Endodermal cell (in vitro differentiated cells): ENCODE results near the gene UCN2. TPM values are rescaled to one million over a fixed set of nuclear protein-coding genes. Genes with fewer than 3 reads are reported as not detected.

Source experiments
- DNase-seq: peaks from one replicate; pipeline ENCODE4 v3.0.0-alpha.2; 2017
- H3K27ac ChIP-seq: 2 replicates; pipeline ENCODE4 v1.5.1; 2013; ENCODE audit warnings: mild to moderate bottlenecking, low read depth, low read length, moderate library complexity
- H3K27me3 ChIP-seq: 2 replicates; pipeline ENCODE4 v1.6.1; 2013; ENCODE audit warnings: mild to moderate bottlenecking, low read length, moderate library complexity; ENCODE audit not compliant: insufficient read depth, control insufficient read depth, poor library complexity, severe bottlenecking
- H3K36me3 ChIP-seq: 2 replicates; pipeline ENCODE4 v1.7.0; 2013; ENCODE audit warnings: mild to moderate bottlenecking, low read length, moderate library complexity; ENCODE audit not compliant: control insufficient read depth, insufficient read depth
- H3K4me1 ChIP-seq: one replicate; pipeline ENCODE4 v1.7.0; 2013; ENCODE audit warnings: low read length; ENCODE audit not compliant: control insufficient read depth, insufficient read depth
- H3K4me3 ChIP-seq: 2 replicates; pipeline ENCODE4 v1.5.1; 2013; ENCODE audit warnings: mild to moderate bottlenecking, low read length, moderate library complexity
- H3K9ac ChIP-seq: 2 replicates; pipeline ENCODE4 v1.6.1; 2013; ENCODE audit warnings: mild to moderate bottlenecking, low read length, moderate library complexity; ENCODE audit not compliant: poor library complexity, severe bottlenecking; ENCODE audit errors: extremely low read depth
- H3K9me3 ChIP-seq: 2 replicates; pipeline ENCODE4 v1.6.1; 2013; ENCODE audit warnings: mild to moderate bottlenecking, low read length, moderate library complexity; ENCODE audit not compliant: control insufficient read depth
- H3K27ac Mint-ChIP-seq: 2 replicates; pipeline ENCODE4 v1.8.0; 2020; ENCODE audit warnings: mixed read lengths
- H3K27me3 Mint-ChIP-seq: 2 replicates; pipeline ENCODE4 v1.8.0; 2021; ENCODE audit warnings: mild to moderate bottlenecking, mixed read lengths; ENCODE audit not compliant: insufficient read depth
- H3K36me3 Mint-ChIP-seq: 2 replicates; pipeline ENCODE4 v1.8.0; 2020; ENCODE audit warnings: low read depth, mixed read lengths
- H3K4me1 Mint-ChIP-seq: 2 replicates; pipeline ENCODE4 v1.8.0; 2020; ENCODE audit warnings: mixed read lengths
- H3K4me3 Mint-ChIP-seq: 2 replicates; pipeline ENCODE4 v1.8.0; 2020; ENCODE audit warnings: mild to moderate bottlenecking, moderate library complexity, mixed read lengths
- H3K9me3 Mint-ChIP-seq: 2 replicates; pipeline ENCODE4 v1.8.0; 2020; ENCODE audit warnings: mild to moderate bottlenecking, mixed read lengths
- WGBS, 2 experiments: methylation state at CpG; one replicate each; pipeline versions ENCODE4 v1.1.5 to v1.1.7; 2013; ENCODE audit warnings: missing lambda C conversion rate in 2 of 2, mixed read lengths in 1 of 2; ENCODE audit not compliant: insufficient coverage in 1 of 2, insufficient read length in 1 of 2; 5-methylcytosine and 5-hydroxymethylcytosine counted together
- total RNA-seq, 2 donors: library from RNA; stranded (reverse); fragmentation: NEBNext Ultra II Directional in 1 of 2; extraction: Animal tissue kit (Norgen Biotek cat#: 25700) in 1 of 2; gene quantifications; 2 replicates in 1 of 2; 3 replicates in 1 of 2; pipeline ENCODE4 v1.2.1, GENCODE V29; 2021
- TF ChIP-seq, protein P1 (sequence below): fragments of 200-600 bp; sonication (generic); conservative IDR thresholded peaks from 2 replicates; pipeline ENCODE4 v1.5.0; 2021; ENCODE audit warnings: antibody characterized with exemption, mild to moderate bottlenecking

The UCN2 gene
- total RNA-seq, 2 donors from 2014 or later = not detected

DNA sequence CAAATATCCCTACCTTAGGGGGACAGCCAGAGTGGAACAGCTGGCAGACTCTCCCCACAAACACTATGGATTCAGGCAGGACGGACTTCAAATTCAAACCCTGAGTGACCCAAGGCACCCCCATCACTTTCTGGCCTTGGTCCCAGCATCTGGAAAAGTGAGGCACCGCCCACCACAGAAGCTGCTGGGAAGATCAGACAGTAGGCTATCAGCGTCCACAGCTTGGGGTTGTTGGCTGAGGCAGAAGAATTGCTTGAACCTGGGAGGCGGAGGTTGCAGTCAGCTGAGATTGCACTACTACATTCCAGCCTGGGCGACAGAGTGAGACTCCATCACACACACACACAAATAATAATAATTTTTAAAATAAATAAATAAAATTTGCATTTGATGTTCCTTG, 15.5 kb downstream of the UCN2 start:
- H3K36me3 ChIP-seq = peaks cover 14% of the 10 kb centered on the region
- no peak overlapping the region for H3K27ac ChIP-seq
- no peak overlapping the region for H3K9ac ChIP-seq
- H3K27me3 ChIP-seq = no peaks in the 10 kb centered on the region
- TF ChIP-seq, protein P1, sequence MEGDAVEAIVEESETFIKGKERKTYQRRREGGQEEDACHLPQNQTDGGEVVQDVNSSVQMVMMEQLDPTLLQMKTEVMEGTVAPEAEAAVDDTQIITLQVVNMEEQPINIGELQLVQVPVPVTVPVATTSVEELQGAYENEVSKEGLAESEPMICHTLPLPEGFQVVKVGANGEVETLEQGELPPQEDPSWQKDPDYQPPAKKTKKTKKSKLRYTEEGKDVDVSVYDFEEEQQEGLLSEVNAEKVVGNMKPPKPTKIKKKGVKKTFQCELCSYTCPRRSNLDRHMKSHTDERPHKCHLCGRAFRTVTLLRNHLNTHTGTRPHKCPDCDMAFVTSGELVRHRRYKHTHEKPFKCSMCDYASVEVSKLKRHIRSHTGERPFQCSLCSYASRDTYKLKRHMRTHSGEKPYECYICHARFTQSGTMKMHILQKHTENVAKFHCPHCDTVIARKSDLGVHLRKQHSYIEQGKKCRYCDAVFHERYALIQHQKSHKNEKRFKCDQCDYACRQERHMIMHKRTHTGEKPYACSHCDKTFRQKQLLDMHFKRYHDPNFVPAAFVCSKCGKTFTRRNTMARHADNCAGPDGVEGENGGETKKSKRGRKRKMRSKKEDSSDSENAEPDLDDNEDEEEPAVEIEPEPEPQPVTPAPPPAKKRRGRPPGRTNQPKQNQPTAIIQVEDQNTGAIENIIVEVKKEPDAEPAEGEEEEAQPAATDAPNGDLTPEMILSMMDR = no peak
- no peaks in the 10 kb centered on the region for H3K9me3 ChIP-seq
- Mint-ChIP-seq H3K36me3 (peaks cover 6% of the 10 kb centered on the region), H3K27me3 (no peaks in the 10 kb centered on the region), H3K4me3 (no peak overlapping the region), H3K9me3 (no peaks in the 10 kb centered on the region), H3K27ac (peak overlapping the region; percentile 21), H3K4me1 (no peaks in the 10 kb centered on the region)
- H3K4me3 ChIP-seq = no peak overlapping the region
- no peak for DNase-seq
- WGBS, 2 experiments = 80 to 95% methylated on average over 2 to 3 of the region's 5 CpGs
- H3K4me1 ChIP-seq = no peaks in the 10 kb centered on the region

DNA sequence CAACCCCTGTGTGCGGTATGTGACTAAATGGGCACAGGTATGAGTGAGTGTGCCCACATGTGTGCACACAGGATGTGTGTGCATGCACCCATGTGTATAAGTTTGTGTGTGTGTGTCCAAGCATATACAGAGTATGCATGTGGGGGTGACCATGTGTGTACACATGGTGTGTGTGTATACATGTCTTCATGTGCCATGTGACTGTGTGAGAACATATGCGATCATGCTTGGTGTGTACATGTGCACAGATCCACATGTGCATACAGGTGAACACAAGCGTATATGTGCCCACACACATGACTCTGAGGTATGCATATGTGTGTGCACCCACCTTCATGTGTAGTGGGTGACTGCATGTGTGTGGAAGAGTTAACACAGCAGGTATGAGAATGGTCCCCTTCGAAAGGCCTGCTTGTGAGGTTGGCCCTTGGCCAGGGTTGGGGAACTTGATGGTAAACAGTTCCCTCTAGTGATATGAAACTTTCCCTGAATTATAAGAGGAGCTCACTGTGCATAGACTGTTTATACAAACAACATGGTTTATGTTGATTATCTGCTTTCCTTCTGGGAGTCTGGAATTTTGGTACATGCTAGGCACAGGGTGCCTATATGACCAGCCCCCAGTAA, 17.3 kb downstream of the UCN2 start:
- Mint-ChIP-seq H3K9me3 (no peaks in the 10 kb centered on the region), H3K36me3 (peaks cover 10% of the 10 kb centered on the region), H3K27me3 (no peaks in the 10 kb centered on the region), H3K4me3 (no peak overlapping the region), H3K4me1 (no peaks in the 10 kb centered on the region), H3K27ac (no peak overlapping the region)
- TF ChIP-seq, protein P1 = no peak
- Histone ChIP-seq H3K27ac (no peak overlapping the region), H3K36me3 (peaks cover 14% of the 10 kb centered on the region), H3K27me3 (no peaks in the 10 kb centered on the region), H3K9me3 (no peaks in the 10 kb centered on the region), H3K4me3 (no peak overlapping the region), H3K4me1 (no peaks in the 10 kb centered on the region), H3K9ac (no peak overlapping the region)
- no peak for DNase-seq
- 92 to 94% methylated on average over 3 to 4 of the region's 4 CpGs for WGBS, 2 experiments

DNA sequence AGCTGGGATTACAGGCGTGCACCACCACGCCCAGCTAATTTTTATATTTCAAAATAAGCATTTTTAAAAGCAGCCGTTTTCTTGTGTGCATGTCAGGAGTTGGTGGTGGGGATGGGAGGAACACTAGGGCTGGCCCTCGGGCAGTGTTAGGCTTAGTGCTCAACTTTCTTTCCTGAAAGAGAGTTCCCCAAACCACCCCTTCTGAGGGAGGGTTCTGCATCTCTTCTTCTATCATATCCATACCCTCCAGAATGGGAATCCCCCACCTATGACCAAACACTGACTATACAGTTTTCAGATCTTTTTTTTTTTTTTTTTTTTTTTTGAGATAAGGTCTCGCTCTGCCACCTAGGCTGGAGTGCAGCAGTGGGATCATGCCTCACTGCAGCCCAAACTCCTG, 19.4 kb downstream of the UCN2 start:
- H3K36me3 Mint-ChIP-seq = peaks cover 10% of the 10 kb centered on the region
- no peak overlapping the region for H3K27ac Mint-ChIP-seq
- WGBS, 2 experiments = 86 to 93% methylated on average over 1 to 5 of the region's 5 CpGs
- Histone ChIP-seq H3K36me3 (peaks cover 14% of the 10 kb centered on the region), H3K27ac (no peak overlapping the region), H3K4me1 (no peaks in the 10 kb centered on the region), H3K9me3 (no peaks in the 10 kb centered on the region), H3K4me3 (no peak overlapping the region), H3K27me3 (no peaks in the 10 kb centered on the region), H3K9ac (no peak overlapping the region)
- no peak overlapping the region for H3K4me3 Mint-ChIP-seq
- TF ChIP-seq, protein P1 = no peak
- H3K4me1 Mint-ChIP-seq = no peaks in the 10 kb centered on the region
- DNase-seq = no peak
- H3K9me3 Mint-ChIP-seq = no peaks in the 10 kb centered on the region
- no peaks in the 10 kb centered on the region for H3K27me3 Mint-ChIP-seq
